Measurements from ENCODE around the gene FPGS.
A peak's percentile ranks its signal among the peaks of the same experiment; 100 is the strongest.

Gene FPGS

GRCh38 chr9:127815512-127816361 lies 13.1 kb downstream of the FPGS start:
- H3K9me3 ChIP-seq (ENCODE audit: severe bottlenecking) = no peaks in the 10 kb centered on the region
- peaks cover 46% of the 10 kb centered on the region for H3K36me3 ChIP-seq (ENCODE audit: low read depth)
- peak; percentile 63 for DNase-seq (ENCODE audit: low spot score)
- no peaks in the 10 kb centered on the region for H3K27me3 ChIP-seq (ENCODE audit: insufficient read depth, poor library complexity, severe bottlenecking)
- ATAC-seq (ENCODE audit: low read depth) = no peak
- no peak overlapping the region for H3K27ac ChIP-seq (ENCODE audit: poor library complexity, severe bottlenecking)
- no peaks in the 10 kb centered on the region for H3K4me1 ChIP-seq (ENCODE audit: insufficient read depth, poor library complexity, severe bottlenecking)
- TF ChIP-seq, protein P1, sequence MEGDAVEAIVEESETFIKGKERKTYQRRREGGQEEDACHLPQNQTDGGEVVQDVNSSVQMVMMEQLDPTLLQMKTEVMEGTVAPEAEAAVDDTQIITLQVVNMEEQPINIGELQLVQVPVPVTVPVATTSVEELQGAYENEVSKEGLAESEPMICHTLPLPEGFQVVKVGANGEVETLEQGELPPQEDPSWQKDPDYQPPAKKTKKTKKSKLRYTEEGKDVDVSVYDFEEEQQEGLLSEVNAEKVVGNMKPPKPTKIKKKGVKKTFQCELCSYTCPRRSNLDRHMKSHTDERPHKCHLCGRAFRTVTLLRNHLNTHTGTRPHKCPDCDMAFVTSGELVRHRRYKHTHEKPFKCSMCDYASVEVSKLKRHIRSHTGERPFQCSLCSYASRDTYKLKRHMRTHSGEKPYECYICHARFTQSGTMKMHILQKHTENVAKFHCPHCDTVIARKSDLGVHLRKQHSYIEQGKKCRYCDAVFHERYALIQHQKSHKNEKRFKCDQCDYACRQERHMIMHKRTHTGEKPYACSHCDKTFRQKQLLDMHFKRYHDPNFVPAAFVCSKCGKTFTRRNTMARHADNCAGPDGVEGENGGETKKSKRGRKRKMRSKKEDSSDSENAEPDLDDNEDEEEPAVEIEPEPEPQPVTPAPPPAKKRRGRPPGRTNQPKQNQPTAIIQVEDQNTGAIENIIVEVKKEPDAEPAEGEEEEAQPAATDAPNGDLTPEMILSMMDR (IDR thresholded peaks at IDR 0.05; ENCODE audit: poor library complexity, severe bottlenecking) = no peak
- H3K4me3 ChIP-seq (ENCODE audit: severe bottlenecking) = no peak overlapping the region

GRCh38 chr9:127816362-127816725 lies 13.7 kb downstream of the FPGS start:
- Histone ChIP-seq H3K9me3 (ENCODE audit: severe bottlenecking) (no peaks in the 10 kb centered on the region), H3K27ac (ENCODE audit: poor library complexity, severe bottlenecking) (no peak overlapping the region), H3K27me3 (ENCODE audit: insufficient read depth, poor library complexity, severe bottlenecking) (no peaks in the 10 kb centered on the region), H3K4me3 (ENCODE audit: severe bottlenecking) (no peak overlapping the region), H3K36me3 (ENCODE audit: low read depth) (peaks cover 40% of the 10 kb centered on the region), H3K4me1 (ENCODE audit: insufficient read depth, poor library complexity, severe bottlenecking) (no peaks in the 10 kb centered on the region)
- TF ChIP-seq, protein P1 (IDR thresholded peaks at IDR 0.05; ENCODE audit: poor library complexity, severe bottlenecking) = no peak
- DNase-seq (ENCODE audit: low spot score) (no peak), ATAC-seq (ENCODE audit: low read depth) (peak; percentile 10; the same call in 2 of the 3 replicates)

- H3K9me3 ChIP-seq (ENCODE audit: severe bottlenecking) = no peaks in the 10 kb centered on the region
- no peak overlapping the region for H3K27ac ChIP-seq (ENCODE audit: poor library complexity, severe bottlenecking)
- no peak; the same call in 1 of the 3 replicates for ATAC-seq (ENCODE audit: low read depth)
- TF ChIP-seq, protein P1 (IDR thresholded peaks at IDR 0.05; ENCODE audit: poor library complexity, severe bottlenecking) = no peak
- H3K36me3 ChIP-seq (ENCODE audit: low read depth) = peaks cover 37% of the 10 kb centered on the region
- H3K4me3 ChIP-seq (ENCODE audit: severe bottlenecking) = no peak overlapping the region
- no peaks in the 10 kb centered on the region for H3K27me3 ChIP-seq (ENCODE audit: insufficient read depth, poor library complexity, severe bottlenecking)
- no peaks in the 10 kb centered on the region for H3K4me1 ChIP-seq (ENCODE audit: insufficient read depth, poor library complexity, severe bottlenecking)
- DNase-seq (ENCODE audit: low spot score) = peak; percentile 54
Observed at GRCh38 chr9:127816728-127817127, 14.0 kb downstream of the FPGS start.

- peaks cover 24% of the 10 kb centered on the region for H3K36me3 ChIP-seq (ENCODE audit: low read depth)
- peak; percentile 49 for DNase-seq (ENCODE audit: low spot score)
- no peaks in the 10 kb centered on the region for H3K9me3 ChIP-seq (ENCODE audit: severe bottlenecking)
- no peak overlapping the region for H3K27ac ChIP-seq (ENCODE audit: poor library complexity, severe bottlenecking)
- TF ChIP-seq, protein P1 (IDR thresholded peaks at IDR 0.05; ENCODE audit: poor library complexity, severe bottlenecking) = no peak
- no peak overlapping the region for H3K4me3 ChIP-seq (ENCODE audit: severe bottlenecking)
- ATAC-seq (ENCODE audit: low read depth) = no peak
- no peaks in the 10 kb centered on the region for H3K27me3 ChIP-seq (ENCODE audit: insufficient read depth, poor library complexity, severe bottlenecking)
- no peaks in the 10 kb centered on the region for H3K4me1 ChIP-seq (ENCODE audit: insufficient read depth, poor library complexity, severe bottlenecking)
Observed at GRCh38 chr9:127817881-127818434, 15.3 kb downstream of the FPGS start.

DNA sequence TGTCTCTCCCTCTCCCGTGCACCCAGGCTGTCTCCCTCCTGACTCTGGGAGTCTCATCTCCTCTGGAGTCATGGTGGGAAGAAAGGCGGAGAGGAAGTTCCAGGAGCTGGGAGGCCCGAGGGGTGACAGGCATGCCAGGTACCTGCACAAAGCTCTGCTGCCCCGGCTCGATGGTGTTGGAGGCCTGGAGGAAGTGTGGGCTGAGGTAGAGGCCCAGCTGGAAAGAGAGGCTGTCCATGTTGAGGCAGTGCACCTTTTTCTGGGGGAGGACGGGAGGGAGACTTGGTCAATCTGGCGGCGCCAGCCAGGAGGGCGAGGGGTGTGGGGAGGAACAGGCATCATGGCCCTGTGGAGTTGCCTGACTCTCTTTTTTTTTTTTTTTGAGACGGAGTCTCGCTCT lies 15.9 kb downstream of the FPGS start:
- TF ChIP-seq, protein P1 (IDR thresholded peaks at IDR 0.05; ENCODE audit: poor library complexity, severe bottlenecking) = no peak
- H3K36me3 ChIP-seq (ENCODE audit: low read depth) = peaks cover 19% of the 10 kb centered on the region
- no peaks in the 10 kb centered on the region for H3K27me3 ChIP-seq (ENCODE audit: insufficient read depth, poor library complexity, severe bottlenecking)
- H3K4me3 ChIP-seq (ENCODE audit: severe bottlenecking) = no peak overlapping the region
- no peaks in the 10 kb centered on the region for H3K4me1 ChIP-seq (ENCODE audit: insufficient read depth, poor library complexity, severe bottlenecking)
- H3K27ac ChIP-seq (ENCODE audit: poor library complexity, severe bottlenecking) = no peak overlapping the region
- DNase-seq (ENCODE audit: low spot score) = peak; percentile 65
- no peak for ATAC-seq (ENCODE audit: low read depth)
- no peaks in the 10 kb centered on the region for H3K9me3 ChIP-seq (ENCODE audit: severe bottlenecking)
